Esophagus muscularis mucosa (tissue), 3 donors: ENCODE data around the gene HTT.

ENCODE experiments used
- CTCF ChIP-seq, 3 experiments: fragments of 200-600 bp in 2 of 3; fragments of 450-650 bp in 1 of 3; sonication (generic) in 2 of 3; IDR thresholded peaks; one replicate each; pipeline ENCODE4 v1.5.1; 2017 to 2019; ENCODE audit warnings: antibody characterized with exemption in 3 of 3, mild to moderate bottlenecking in 2 of 3, moderate library complexity in 1 of 3
- POLR2A ChIP-seq: fragments of 450-650 bp; IDR thresholded peaks from one replicate; pipeline ENCODE4 v1.6.1; 2017; ENCODE audit warnings: antibody characterized with exemption, moderate library complexity, mild to moderate bottlenecking, low read depth

GRCh38 chr4:3287271-3287971 is 212.9 kb downstream of the HTT start:
- TF ChIP-seq CTCF (IDR thresholded peaks at IDR 0.05) (no peak), POLR2A (no peak)
